Hepatocyte (in vitro differentiated cells): ENCODE measurements around the gene DOCK3.

ENCODE experiments used
- EZH2phosphoT487 ChIP-seq: fragments of 200-600 bp; sonication (generic); IDR thresholded peaks from one replicate; pipeline ENCODE4 v1.6.1; 2018; ENCODE audit warnings: antibody characterized with exemption, mild to moderate bottlenecking, low read depth, moderate library complexity; ENCODE audit not compliant: unreplicated experiment, severe bottlenecking
- TF ChIP-seq, protein P1 (sequence below): fragments of 200-600 bp; sonication (generic); IDR thresholded peaks from 2 replicates; pipeline ENCODE4 v1.5.1; 2016; ENCODE audit warnings: antibody characterized with exemption, mild to moderate bottlenecking; ENCODE audit not compliant: poor library complexity

DNA sequence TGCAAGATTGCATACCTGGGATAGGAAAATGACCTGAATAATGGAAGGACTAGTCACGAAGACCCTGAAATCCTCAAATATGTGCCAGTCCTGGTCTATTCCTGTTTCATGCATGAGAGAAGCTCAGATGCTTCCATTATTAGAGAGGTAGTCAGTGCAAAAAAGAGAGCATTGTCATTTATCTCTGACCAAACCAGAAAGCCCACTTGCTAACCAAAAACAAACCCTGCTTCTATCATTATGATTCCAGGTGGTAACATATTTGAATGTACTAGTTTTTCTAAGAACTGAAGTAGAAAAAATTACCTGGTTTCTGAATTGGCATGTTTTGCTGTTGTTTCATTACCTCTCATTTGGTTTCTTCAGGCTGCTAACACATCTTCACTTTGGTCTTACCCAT, 549.6 kb downstream of the DOCK3 start:
- TF ChIP-seq, protein P1, sequence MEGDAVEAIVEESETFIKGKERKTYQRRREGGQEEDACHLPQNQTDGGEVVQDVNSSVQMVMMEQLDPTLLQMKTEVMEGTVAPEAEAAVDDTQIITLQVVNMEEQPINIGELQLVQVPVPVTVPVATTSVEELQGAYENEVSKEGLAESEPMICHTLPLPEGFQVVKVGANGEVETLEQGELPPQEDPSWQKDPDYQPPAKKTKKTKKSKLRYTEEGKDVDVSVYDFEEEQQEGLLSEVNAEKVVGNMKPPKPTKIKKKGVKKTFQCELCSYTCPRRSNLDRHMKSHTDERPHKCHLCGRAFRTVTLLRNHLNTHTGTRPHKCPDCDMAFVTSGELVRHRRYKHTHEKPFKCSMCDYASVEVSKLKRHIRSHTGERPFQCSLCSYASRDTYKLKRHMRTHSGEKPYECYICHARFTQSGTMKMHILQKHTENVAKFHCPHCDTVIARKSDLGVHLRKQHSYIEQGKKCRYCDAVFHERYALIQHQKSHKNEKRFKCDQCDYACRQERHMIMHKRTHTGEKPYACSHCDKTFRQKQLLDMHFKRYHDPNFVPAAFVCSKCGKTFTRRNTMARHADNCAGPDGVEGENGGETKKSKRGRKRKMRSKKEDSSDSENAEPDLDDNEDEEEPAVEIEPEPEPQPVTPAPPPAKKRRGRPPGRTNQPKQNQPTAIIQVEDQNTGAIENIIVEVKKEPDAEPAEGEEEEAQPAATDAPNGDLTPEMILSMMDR: no peak
- TF ChIP-seq EZH2phosphoT487: no peak
